GM06990 (cell line): Measurements from ENCODE around the gene TGM2.

ENCODE experiments used
- DNase-seq: peaks from one replicate; pipeline ENCODE4 v3.0.0-alpha.2; 2011; ENCODE audit not compliant: insufficient read length; ENCODE audit errors: extremely low read depth
- H3K27me3 ChIP-seq: replicated peaks from 2 replicates; pipeline ENCODE4 v1.6.0; 2011; ENCODE audit warnings: low read length; ENCODE audit not compliant: control insufficient read depth, insufficient read depth
- H3K36me3 ChIP-seq: 2 replicates; pipeline ENCODE4 v1.5.1; 2011; ENCODE audit warnings: low read length; ENCODE audit not compliant: control insufficient read depth, insufficient read depth
- H3K4me3 ChIP-seq: replicated peaks from 2 replicates; pipeline ENCODE4 v1.5.1; 2011; ENCODE audit warnings: low read depth, mild to moderate bottlenecking, control low read depth, low read length
- CTCF ChIP-seq: IDR thresholded peaks from 2 replicates; pipeline ENCODE4 v1.5.1; 2011; ENCODE audit warnings: low read length, control low read depth, mild to moderate bottlenecking, inconsistent platforms; ENCODE audit not compliant: insufficient read depth, poor library complexity, severe bottlenecking

Gene TGM2

GRCh38 chr20:38202153-38202981 lies 37.3 kb upstream of the TGM2 start:
- peaks cover 1% of the 10 kb centered on the region; the same call in 1 of the 2 replicates for H3K27me3 ChIP-seq
- no peak for TF ChIP-seq CTCF
- no peaks in the 10 kb centered on the region for H3K36me3 ChIP-seq
- H3K4me3 ChIP-seq = no peak overlapping the region
- DNase-seq = no peak

GRCh38 chr20:38201356-38201755 lies 36.3 kb upstream of the TGM2 start:
- Histone ChIP-seq H3K36me3 (no peaks in the 10 kb centered on the region), H3K4me3 (no peak overlapping the region), H3K27me3 (peaks cover 1% of the 10 kb centered on the region; the same call in 1 of the 2 replicates)
- no peak for TF ChIP-seq CTCF
- DNase-seq = no peak

- no peak for TF ChIP-seq CTCF
- Histone ChIP-seq H3K36me3 (no peaks in the 10 kb centered on the region), H3K27me3 (peaks cover 1% of the 10 kb centered on the region; the same call in 1 of the 2 replicates), H3K4me3 (no peak overlapping the region)
- DNase-seq = no peak
Observed at GRCh38 chr20:38200646-38201045, 35.6 kb upstream of the TGM2 start.

- H3K27me3 ChIP-seq = peaks cover 1% of the 10 kb centered on the region; the same call in 1 of the 2 replicates
- DNase-seq = no peak
- no peaks in the 10 kb centered on the region for H3K36me3 ChIP-seq
- no peak overlapping the region for H3K4me3 ChIP-seq
- no peak for TF ChIP-seq CTCF
Observed at GRCh38 chr20:38199501-38200390, 34.7 kb upstream of the TGM2 start.

GRCh38 chr20:38198238-38198861 lies 33.3 kb upstream of the TGM2 start:
- Histone ChIP-seq H3K4me3 (no peak overlapping the region), H3K27me3 (peaks cover 1% of the 10 kb centered on the region; the same call in 1 of the 2 replicates), H3K36me3 (no peaks in the 10 kb centered on the region)
- DNase-seq = no peak
- TF ChIP-seq CTCF = no peak
